HG02571 (cell line): ENCODE results near the gene TTC34.

Experiments
- ATAC-seq: cut with Tn5 transposase; IDR thresholded peaks from one replicate; pipeline ENCODE4 v1.9.1; 2021; ENCODE audit warnings: mild to moderate bottlenecking, moderate library complexity; ENCODE audit not compliant: unreplicated experiment

The TTC34 gene

GRCh38 chr1:2814511-2815075 is 13.1 kb upstream of the TTC34 start:
- ATAC-seq, result no peak

DNA sequence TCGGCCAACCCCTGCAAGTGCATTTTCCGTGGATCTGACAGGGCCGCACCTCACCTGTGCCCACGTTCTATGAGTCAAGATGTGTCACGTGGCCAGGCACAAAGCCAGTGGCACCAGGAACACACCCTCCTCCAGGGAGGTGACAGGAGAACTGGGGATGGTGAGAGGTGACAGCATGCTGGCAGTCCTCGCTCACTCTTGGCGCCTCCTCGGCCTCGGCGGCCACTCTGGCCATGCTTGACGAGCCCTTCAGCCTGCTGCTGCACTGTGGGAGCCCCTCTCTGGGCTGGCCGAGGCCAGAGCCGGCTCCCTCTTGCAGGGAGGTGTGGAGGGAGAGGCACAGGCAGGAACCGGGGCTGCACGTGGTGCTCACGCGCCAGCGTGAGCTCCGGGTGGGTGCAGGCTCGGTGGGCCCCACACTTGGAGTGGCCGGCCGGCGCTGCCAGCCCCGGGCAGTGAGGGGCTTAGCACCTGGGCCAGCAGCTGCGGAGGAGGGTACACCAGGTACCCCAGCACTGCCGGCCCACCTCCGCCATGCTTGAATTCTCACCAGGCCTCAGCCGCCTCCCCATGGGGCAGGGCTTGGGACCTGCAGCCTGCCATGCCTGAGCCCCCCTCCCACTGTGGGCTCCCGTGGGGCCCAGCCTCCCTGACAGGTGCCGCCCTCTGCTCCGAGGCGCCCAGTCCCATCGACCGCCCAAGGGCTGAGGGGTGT is 11.6 kb upstream of the TTC34 start:
- no peak for ATAC-seq

GRCh38 chr1:2812136-2812535 is 10.6 kb upstream of the TTC34 start:
- no peak for ATAC-seq

- ATAC-seq, result no peak
Measured at GRCh38 chr1:2811533-2811918, 10.0 kb upstream of the TTC34 start.

DNA sequence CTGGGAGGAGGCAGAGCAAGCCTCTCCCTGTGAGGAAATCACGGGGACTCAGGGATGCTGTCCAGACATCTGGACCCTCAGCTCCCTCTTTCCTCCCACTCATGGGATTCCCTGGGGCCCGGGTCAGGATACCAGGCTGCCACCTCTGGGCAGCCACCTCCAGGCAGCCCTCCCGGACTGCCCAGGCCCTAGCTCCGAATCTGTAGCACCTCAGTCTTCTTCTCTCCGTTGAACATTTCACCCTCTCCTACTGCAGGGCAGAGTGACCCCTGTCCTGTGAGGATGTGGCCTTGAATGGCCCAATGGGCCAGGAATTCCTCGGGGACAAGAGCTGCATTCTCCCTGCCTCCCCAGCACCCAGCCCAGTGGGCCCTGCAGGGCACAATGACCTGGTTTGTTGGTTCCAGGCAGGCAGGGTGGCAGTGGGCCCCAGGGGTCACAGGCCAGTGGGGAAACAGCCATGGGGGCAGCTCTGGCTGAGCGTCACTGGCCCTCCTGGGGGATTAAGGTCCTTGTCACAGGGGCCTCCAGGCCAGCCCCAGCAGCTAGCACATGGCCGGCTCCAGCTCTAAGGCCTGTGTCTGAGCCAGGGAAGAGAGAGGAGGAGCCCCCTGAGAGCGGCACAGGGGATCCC is 9.5 kb upstream of the TTC34 start:
- ATAC-seq, result no peak

DNA sequence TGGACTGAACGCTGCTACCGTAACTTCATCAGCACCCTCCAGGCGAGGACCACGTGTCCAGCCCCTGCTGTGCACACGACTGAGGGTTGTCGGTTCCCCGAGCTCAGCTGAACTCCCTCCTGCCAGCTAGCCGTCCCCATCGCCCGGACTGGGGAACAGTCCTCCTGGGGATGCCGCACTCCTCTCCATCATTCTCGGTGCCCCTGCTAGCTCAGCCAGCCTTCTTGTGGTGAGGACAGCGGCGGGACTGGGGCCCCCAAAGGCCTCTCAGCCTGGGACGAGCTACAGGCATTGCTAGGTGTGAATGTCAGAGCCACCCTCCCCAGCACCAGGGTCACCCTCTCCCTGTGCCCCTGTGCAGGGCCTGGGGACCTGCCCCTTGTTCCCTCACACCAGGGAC is 8.8 kb upstream of the TTC34 start:
- ATAC-seq, result no peak

- ATAC-seq, result no peak
Measured at GRCh38 chr1:2809656-2810055, 8.2 kb upstream of the TTC34 start.

DNA sequence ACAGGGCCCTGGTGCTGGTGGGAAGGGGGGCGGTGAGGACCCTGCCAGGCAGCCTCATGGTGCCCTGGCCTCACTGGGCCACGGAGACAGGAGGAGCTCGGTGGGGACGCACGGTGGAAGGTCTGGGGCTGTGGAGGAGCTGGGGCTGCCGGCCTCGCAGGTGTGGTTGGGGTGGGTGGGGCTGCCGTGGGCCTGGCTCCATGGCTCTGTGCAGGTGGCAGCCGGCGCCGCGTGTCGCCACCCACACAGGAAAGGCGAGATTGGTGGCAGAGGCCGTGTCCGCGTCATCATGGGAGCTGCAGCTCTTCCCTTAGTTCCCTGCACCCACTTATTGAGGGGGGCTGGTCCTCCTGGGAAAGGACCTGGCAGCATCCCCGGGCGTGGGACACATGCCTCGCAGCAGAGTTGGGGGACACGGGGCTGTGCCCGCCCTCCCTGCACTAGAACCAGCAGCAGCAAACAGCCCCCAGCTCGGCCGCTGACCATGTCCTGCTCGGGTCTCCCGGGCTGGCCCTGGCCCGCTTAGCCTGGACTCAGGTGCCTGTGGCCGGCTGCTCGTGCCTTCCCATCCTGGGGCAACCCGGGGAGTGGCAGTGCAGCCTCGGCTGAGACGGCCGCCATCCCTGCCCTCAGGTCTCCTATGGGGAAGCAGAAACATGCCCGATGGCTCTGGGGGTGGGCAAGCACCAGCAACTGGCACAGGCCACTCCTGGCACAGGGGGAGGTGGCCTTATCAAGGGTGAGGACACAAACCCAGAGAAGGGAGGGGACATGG is 7.5 kb upstream of the TTC34 start:
- ATAC-seq, result no peak

DNA sequence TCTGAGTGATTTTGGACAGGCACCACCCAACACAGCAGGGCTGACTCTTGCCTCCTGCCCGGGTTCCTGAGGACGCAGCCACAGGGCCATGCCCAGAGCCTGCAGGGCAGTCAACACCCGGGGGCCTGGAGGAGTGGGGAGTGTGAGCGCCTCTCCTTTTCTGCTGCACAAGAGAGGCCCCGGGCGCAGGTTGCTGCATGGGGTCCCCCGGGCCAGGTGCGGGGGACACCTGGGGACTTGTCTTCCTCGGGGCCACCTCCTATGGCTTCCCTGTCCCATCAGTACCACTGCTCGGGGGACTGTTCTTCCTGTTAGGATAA is 6.9 kb upstream of the TTC34 start:
- ATAC-seq, result no peak

- no peak for ATAC-seq
Measured at GRCh38 chr1:2807678-2808385, 6.3 kb upstream of the TTC34 start.

- ATAC-seq, result no peak
Measured at GRCh38 chr1:2807036-2807435, 5.5 kb upstream of the TTC34 start.

GRCh38 chr1:2806591-2806990 is 5.1 kb upstream of the TTC34 start:
- no peak for ATAC-seq

GRCh38 chr1:2805801-2806430 is 4.4 kb upstream of the TTC34 start:
- ATAC-seq, result no peak

- ATAC-seq, result no peak
Measured at GRCh38 chr1:2804628-2805351, 3.3 kb upstream of the TTC34 start.

DNA sequence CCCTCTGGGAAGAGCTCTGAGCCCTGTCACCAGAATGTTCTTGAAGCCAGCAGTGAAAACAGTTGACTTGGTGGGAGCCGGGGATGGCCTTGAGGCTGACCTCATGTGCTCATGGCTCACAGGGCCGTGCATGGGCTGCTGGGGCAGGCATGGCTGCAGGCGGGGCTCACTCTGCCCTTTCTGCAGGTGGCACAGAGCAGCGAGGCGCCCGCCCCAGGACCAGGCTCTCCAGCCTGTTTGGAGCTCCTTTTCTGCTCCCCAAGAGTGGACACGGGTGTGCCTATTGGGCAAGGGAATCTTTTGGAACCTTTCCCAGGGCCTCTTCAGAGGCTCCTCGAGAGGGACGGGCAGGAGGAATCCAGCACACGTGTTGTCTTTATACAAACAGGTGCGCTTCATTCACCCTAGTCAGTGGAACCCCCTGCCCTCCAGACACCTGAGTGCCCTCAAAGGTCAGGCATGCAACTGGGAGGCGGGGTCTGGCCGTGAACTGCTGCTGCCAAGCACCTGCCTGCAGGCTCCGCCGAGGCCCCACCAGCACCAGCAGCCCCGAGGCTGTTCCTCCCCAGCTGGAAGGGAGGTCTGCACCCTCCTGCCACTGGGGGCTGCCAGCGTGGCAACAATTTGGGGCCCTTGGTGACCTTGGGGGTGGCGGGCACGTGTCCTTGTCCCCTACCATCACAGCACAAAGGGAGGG is 2.6 kb upstream of the TTC34 start:
- ATAC-seq, result no peak

- ATAC-seq, result no peak
Measured at GRCh38 chr1:2803086-2803930, 1.8 kb upstream of the TTC34 start.

DNA sequence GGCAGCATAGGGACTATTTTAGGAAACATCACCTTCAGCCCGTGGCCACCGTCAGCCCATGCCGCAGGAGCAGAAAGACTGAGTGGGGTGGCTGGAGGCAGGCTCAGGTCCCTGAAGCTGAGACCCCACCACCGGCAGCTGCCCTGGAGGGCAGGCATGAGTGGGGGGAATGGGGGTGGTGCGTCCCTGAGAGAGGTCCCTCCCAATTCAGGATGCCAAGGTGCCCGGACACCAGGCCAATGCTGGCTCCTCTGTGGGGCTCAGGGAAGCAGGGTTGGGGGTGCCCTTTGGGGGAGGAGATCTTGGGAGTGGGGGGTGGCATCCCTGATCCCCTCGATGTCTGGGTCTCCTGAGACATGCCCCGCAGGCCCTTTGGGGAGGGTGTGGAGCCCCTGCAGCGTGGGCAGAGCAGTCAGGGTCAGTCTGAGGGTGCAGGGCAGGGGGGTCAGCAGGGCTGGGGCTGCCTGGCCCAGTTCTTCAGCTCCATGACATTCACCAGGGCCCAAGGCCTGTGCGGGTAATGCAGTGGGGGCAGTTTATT is 998 bp upstream of the TTC34 start:
- ATAC-seq, result no peak

DNA sequence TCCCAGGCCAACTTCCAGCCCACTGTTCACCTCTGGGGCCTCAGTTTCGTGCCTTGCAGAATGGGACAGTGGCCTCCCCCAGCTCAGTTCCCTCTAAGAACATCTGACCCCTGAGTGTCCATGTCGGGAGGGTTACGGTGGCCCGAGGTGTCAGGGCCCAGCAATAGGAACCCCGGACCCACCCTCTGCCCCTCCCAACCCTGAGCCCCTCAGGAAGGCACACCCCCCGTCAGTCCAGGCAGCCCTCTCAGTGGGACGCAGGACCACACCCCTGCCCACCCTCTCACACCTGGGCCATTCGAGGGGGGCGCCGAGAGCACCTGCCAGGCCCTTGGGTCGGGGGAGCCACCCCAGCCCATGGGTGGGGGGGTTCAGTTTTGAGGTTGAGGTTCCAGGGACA is 447 bp downstream of the TTC34 start:
- ATAC-seq, result no peak
